NT2/D1 (cell line): Measurements from ENCODE around the gene TIGD4.

Experiments used
- SUZ12 ChIP-seq: IDR thresholded peaks from 2 replicates; pipeline ENCODE4 v1.6.1; 2011; ENCODE audit not compliant: insufficient read length, insufficient read depth; ENCODE audit errors: extremely low read depth
- YY1 ChIP-seq: IDR thresholded peaks from 2 replicates; pipeline ENCODE4 v1.6.1; 2011; ENCODE audit not compliant: insufficient read length, insufficient read depth
- ZNF274 ChIP-seq: IDR thresholded peaks from 2 replicates; pipeline ENCODE4 v1.6.1; 2011; ENCODE audit warnings: mild to moderate bottlenecking, low read depth, low read length

GRCh38 chr4:152747444-152747843 is 32.1 kb downstream of the TIGD4 start:
- TF ChIP-seq YY1 (no peak), ZNF274 (no peak), SUZ12 (no peak)
